NAMALWA (cell line): ENCODE results near the gene CASTOR1.
A peak's percentile ranks its signal among the peaks of the same experiment; 100 is the strongest.

Source experiments
- DNase-seq: peaks from one replicate; pipeline ENCODE4 v3.0.0-alpha.2; 2015; ENCODE audit warnings: low spot score

Gene CASTOR1

GRCh38 chr22:30284172-30284571, 5.1 kb downstream of the CASTOR1 start:
- DNase-seq = no peak

GRCh38 chr22:30283342-30283741, 6.0 kb downstream of the CASTOR1 start:
- no peak for DNase-seq

- DNase-seq = no peak
Observed at GRCh38 chr22:30282616-30283046, 6.7 kb downstream of the CASTOR1 start.

- no peak for DNase-seq
Observed at GRCh38 chr22:30280505-30280904, 8.8 kb downstream of the CASTOR1 start.

- no peak for DNase-seq
Observed at GRCh38 chr22:30279932-30280331, 9.4 kb downstream of the CASTOR1 start.

GRCh38 chr22:30279046-30279788, 10.1 kb downstream of the CASTOR1 start:
- no peak for DNase-seq

GRCh38 chr22:30277547-30278344, 11.6 kb downstream of the CASTOR1 start:
- DNase-seq = no peak

- no peak for DNase-seq
Observed at GRCh38 chr22:30276039-30276438, 13.3 kb downstream of the CASTOR1 start.

GRCh38 chr22:30275625-30276024, 13.7 kb downstream of the CASTOR1 start:
- DNase-seq = no peak

GRCh38 chr22:30274437-30274812, 14.9 kb downstream of the CASTOR1 start:
- no peak for DNase-seq

- no peak for DNase-seq
Observed at GRCh38 chr22:30273711-30274436, 15.4 kb downstream of the CASTOR1 start.

- DNase-seq = no peak
Observed at GRCh38 chr22:30272781-30273601, 16.3 kb downstream of the CASTOR1 start.

- no peak for DNase-seq
Observed at GRCh38 chr22:30270832-30271231, 18.5 kb downstream of the CASTOR1 start.

- no peak for DNase-seq
Observed at GRCh38 chr22:30268331-30268730, 21.0 kb downstream of the CASTOR1 start.

GRCh38 chr22:30267382-30268302, 21.7 kb downstream of the CASTOR1 start:
- no peak for DNase-seq

- peak; percentile 62 for DNase-seq
Observed at GRCh38 chr22:30266445-30267381, 22.6 kb downstream of the CASTOR1 start, which contains the start of gene OSM. Gene OSM (minus strand): TSS chr22:30266851. CDS start chr22:30266799, 52 bp downstream.

- peak; percentile 81 for DNase-seq
Observed at GRCh38 chr22:30265823-30266444, 23.4 kb downstream of the CASTOR1 start.

- DNase-seq = no peak
Observed at GRCh38 chr22:30265131-30265720, 24.1 kb downstream of the CASTOR1 start.

- no peak for DNase-seq
Observed at GRCh38 chr22:30263883-30264282, 25.4 kb downstream of the CASTOR1 start.
